KMS-11 (cell line): ENCODE data around the gene DCTN2.

ENCODE experiments used
- H2AFZ ChIP-seq: fragments of 200-600 bp; sonication (generic); 2 replicates; pipeline ENCODE4 v1.6.1; 2016; ENCODE audit warnings: antibody characterized with exemption, mixed run types, low read depth
- H3K27ac ChIP-seq: fragments of 200-600 bp; sonication (generic); 2 replicates; pipeline ENCODE4 v1.6.1; 2016; ENCODE audit warnings: mild to moderate bottlenecking, mixed run types
- H3K27me3 ChIP-seq: fragments of 200-600 bp; sonication (generic); 2 replicates; pipeline ENCODE4 v1.6.1; 2017; ENCODE audit warnings: mild to moderate bottlenecking, low read depth, mixed run types, moderate library complexity; ENCODE audit not compliant: insufficient read depth
- H3K36me3 ChIP-seq: fragments of 200-600 bp; sonication (generic); 2 replicates; pipeline ENCODE4 v1.6.1; 2017; ENCODE audit warnings: mild to moderate bottlenecking, mixed run types; ENCODE audit not compliant: insufficient read depth
- H3K4me1 ChIP-seq: fragments of 200-600 bp; sonication (generic); 2 replicates; pipeline ENCODE4 v1.6.1; 2016; ENCODE audit warnings: mild to moderate bottlenecking, low read depth, mixed run types; ENCODE audit not compliant: poor library complexity, severe bottlenecking
- H3K4me2 ChIP-seq: fragments of 200-600 bp; sonication (generic); 2 replicates; pipeline ENCODE4 v1.7.0; 2016; ENCODE audit warnings: mild to moderate bottlenecking, mixed run types
- H3K4me3 ChIP-seq: fragments of 200-600 bp; sonication (generic); IDR thresholded peaks from 2 replicates; pipeline ENCODE4 v1.6.1; 2017; ENCODE audit warnings: low read depth, low read length, mixed read lengths; ENCODE audit not compliant: insufficient read depth
- H3K79me2 ChIP-seq: fragments of 200-600 bp; sonication (generic); 2 replicates; pipeline ENCODE4 v1.6.1; 2016; ENCODE audit warnings: low read depth, mixed run types; ENCODE audit not compliant: insufficient read depth
- H3K9ac ChIP-seq: fragments of 200-600 bp; sonication (generic); 2 replicates; pipeline ENCODE4 v1.6.1; 2016; ENCODE audit warnings: mild to moderate bottlenecking, mixed run types
- H4K20me1 ChIP-seq: fragments of 200-600 bp; sonication (generic); 2 replicates; pipeline ENCODE4 v1.6.1; 2016; ENCODE audit warnings: mild to moderate bottlenecking, mixed run types; ENCODE audit not compliant: insufficient read depth
- CTCF ChIP-seq: fragments of 200-600 bp; sonication (generic); conservative IDR thresholded peaks from 2 replicates; pipeline ENCODE4 v1.6.1; 2017; ENCODE audit warnings: low read depth, mild to moderate bottlenecking, antibody characterized with exemption, low read length, moderate library complexity, mixed read lengths

DCTN2 gene

DNA sequence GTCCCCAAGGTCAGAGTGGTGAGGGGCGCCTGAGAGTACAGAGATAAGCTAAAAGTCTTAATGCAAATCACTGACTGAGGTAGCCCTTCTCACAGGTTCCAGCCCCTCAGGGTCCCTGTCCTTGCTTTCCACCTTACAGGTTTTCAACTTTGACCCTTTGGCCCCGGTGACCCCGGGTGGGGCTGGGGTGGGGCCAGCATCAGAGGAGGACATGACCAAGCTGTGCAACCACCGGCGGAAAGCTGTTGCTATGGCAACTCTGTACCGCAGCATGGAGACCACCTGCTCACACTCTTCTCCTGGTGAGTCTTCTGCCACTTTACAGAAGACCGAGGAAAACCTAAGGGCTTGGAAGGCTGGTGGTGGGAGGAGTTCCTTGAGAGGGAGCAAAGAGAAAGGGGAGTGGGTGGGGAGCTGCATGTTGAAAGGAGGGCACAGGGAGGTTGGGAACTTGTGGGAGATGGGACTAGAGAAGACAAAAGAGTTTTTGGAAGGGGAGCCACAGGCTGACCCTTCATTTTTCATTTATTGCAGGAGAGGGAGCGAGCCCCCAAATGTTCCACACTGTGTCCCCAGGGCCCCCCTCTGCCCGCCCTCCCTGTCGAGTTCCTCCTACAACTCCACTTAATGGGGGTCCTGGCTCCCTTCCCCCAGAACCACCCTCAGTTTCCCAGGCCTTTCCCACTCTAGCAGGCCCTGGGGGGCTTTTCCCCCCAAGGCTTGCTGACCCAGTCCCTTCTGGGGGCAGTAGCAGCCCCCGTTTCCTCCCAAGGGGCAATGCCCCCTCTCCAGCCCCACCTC lies 22.0 kb downstream of the DCTN2 start:
- no peak overlapping the region for H3K27ac ChIP-seq
- no peak overlapping the region for H2AFZ ChIP-seq
- H3K4me1 ChIP-seq: peaks cover 38% of the 10 kb centered on the region
- H3K4me3 ChIP-seq: no peak overlapping the region
- H3K79me2 ChIP-seq: peaks cover 21% of the 10 kb centered on the region
- no peak for TF ChIP-seq CTCF
- no peaks in the 10 kb centered on the region for H3K27me3 ChIP-seq
- peaks cover 4% of the 10 kb centered on the region; the same call in 1 of the 2 replicates for H3K36me3 ChIP-seq
- H3K4me2 ChIP-seq: peak overlapping the region; percentile 84; the same call in 1 of the 2 replicates
- H4K20me1 ChIP-seq: no peaks in the 10 kb centered on the region; the same call in 1 of the 2 replicates
- H3K9ac ChIP-seq: no peak overlapping the region

GRCh38 chr12:57523706-57524614 lies 23.0 kb downstream of the DCTN2 start:
- peak overlapping the region; percentile 84 for H3K4me2 ChIP-seq
- peaks cover 42% of the 10 kb centered on the region for H3K4me1 ChIP-seq
- peaks cover 31% of the 10 kb centered on the region for H3K79me2 ChIP-seq
- no peaks in the 10 kb centered on the region for H3K27me3 ChIP-seq
- H3K27ac ChIP-seq: peak overlapping the region; percentile 51; the same call in 1 of the 2 replicates
- H4K20me1 ChIP-seq: no peaks in the 10 kb centered on the region; the same call in 1 of the 2 replicates
- no peak for TF ChIP-seq CTCF
- H3K9ac ChIP-seq: peak overlapping the region; percentile 66; the same call in 1 of the 2 replicates
- no peak overlapping the region for H2AFZ ChIP-seq
- H3K4me3 ChIP-seq: peak overlapping the region; percentile 52
- H3K36me3 ChIP-seq: no peaks in the 10 kb centered on the region; the same call in 1 of the 2 replicates

GRCh38 chr12:57522887-57523705 lies 23.9 kb downstream of the DCTN2 start:
- TF ChIP-seq CTCF: no peak
- peaks cover 40% of the 10 kb centered on the region for H3K79me2 ChIP-seq
- H2AFZ ChIP-seq: no peak overlapping the region
- H3K4me2 ChIP-seq: peak overlapping the region; percentile 84
- H3K4me3 ChIP-seq: peak overlapping the region; percentile 52
- peak overlapping the region; percentile 80 for H3K9ac ChIP-seq
- no peaks in the 10 kb centered on the region for H3K36me3 ChIP-seq
- no peaks in the 10 kb centered on the region for H3K27me3 ChIP-seq
- peaks cover 51% of the 10 kb centered on the region for H3K4me1 ChIP-seq
- H3K27ac ChIP-seq: peak overlapping the region; percentile 84
- no peaks in the 10 kb centered on the region for H4K20me1 ChIP-seq
